GDM1 (cell line): ENCODE measurements around the gene CCM2.

Source experiments
- DNase-seq: peaks from one replicate; lab custom pipeline; 2025; lab: John Stamatoyannopoulos, UW

Gene CCM2

DNA sequence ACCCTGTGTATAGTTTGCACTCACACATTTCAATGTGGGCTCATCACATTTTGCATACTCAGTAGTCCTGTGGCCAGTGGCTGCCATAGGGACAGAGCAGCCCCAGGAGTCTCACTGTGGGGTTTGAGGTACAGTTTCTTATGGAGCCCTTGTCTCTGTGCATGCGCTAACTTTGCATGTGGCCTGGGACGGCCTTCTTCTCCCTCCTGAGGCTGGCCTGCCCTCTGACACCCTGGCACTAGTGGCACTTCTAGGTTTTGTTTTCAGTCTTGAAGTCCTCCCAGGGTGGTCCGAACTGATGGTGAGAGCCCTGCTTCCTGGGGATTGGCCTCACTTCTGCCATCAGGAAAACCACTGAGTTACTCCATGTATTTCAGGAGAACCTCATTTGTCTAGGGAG, 67.6 kb downstream of the CCM2 start:
- DNase-seq, result no peak

DNA sequence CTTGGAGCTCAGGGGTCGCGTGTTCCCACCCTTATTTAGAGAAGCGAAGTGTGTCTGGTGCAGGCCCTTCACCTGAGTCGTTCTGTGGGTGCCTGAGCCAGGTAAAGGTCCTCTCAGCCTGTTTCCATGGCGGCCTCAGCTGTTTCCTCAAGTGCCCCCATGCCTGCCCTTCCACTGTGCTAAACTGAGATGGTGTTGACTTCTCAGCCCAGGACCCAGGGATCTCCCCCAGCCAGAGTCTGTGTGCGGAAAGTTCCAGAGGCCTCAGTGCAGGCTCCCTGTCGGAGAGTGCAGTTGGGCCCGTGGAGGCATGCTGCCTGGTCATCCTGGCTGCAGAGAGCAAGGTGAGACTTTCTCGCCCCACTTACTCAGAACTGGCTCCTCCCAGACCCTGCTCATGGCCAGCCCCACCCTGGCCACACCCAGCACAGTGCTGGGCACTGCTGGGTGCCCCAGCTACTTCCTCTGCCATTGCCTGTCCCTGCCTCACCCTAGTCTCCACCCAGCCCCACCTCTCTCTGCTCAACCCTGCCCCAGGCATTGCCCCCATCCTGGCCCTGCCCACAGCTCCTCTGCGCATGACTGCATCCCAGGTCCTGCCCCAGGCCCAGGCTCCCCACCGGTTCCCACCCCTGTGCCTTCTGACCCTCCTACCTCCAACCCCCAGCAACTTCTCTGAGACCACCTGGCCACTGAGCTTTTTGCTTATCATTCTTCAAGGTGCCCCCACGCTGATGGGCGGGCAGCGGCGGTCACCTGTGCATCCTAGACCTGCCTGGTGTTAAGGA, 68.4 kb downstream of the CCM2 start:
- DNase-seq, result no peak

DNA sequence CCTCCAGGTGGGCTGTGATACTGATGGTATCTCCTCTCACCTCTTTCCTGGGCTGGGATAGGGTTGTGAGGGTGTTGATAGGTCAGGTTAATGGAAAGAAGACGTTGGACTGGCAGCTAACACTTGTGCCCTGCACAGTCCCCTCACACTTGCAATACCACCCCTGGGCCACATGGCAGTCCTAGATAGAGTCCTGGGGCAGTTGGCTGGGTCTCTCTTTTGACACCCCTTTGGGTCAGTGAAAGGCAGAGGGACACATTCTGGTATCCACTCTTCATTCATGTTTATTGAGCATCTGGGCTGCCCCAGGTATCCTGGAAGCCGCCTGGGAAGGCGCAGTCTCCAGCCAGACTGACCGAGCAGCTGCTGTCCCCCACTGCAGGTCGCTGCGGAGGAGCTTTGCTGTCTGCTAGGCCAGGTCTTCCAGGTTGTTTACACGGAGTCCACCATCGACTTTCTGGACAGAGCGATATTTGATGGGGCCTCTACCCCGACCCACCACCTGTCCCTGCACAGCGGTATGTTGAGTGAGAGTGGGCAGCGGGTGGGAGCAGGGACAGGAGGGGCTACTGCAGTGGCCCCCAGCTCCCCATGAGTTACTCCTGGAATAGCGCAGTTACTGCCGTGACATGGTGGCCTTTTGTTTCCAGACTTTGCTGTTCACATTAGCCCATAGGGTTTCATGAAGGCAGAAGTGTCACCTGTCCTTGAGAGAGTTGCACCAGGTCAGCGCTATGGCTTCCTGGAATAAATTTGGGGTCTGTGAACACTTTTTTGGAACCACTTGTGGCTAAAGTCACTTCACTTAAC, 69.6 kb downstream of the CCM2 start:
- DNase-seq, result no peak

DNA sequence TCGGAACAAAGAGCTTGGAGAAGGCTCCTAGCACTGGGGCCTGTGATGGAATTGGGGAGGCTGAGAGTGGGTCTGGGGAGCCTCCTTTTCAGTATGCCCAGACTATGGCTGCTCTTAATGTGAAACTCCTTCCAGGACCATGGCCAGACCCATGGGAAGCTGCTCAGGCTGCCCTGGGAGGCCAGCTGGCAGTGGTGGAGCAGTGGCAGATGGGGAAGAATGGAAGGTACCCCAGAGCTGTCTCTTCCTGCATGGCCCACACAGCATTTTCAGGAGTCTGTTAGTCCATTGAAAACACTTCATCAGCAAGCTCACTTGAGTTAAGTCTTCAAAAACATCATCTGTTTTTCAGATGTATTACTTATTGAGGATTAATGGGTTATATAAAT, 70.2 kb downstream of the CCM2 start:
- no peak for DNase-seq

DNA sequence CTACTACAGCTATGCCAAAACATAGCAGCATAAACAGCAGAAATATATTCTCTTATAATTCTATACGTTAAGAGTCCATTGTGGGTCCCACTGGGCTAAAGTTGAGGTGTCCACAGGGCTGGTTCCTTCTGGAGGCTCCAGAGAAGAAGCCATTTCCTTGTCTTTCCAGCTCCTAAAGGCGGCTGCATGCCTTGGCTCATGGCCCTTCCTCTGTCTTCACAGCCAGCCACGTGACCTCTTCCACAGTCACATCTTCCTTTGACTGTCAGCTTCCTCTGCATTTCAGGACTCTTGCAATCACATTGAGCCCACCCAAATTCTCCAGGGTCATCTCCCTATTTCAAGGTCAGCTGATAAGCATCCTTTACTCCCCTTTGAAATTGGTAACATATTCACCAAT, 71.5 kb downstream of the CCM2 start:
- DNase-seq, result no peak

DNA sequence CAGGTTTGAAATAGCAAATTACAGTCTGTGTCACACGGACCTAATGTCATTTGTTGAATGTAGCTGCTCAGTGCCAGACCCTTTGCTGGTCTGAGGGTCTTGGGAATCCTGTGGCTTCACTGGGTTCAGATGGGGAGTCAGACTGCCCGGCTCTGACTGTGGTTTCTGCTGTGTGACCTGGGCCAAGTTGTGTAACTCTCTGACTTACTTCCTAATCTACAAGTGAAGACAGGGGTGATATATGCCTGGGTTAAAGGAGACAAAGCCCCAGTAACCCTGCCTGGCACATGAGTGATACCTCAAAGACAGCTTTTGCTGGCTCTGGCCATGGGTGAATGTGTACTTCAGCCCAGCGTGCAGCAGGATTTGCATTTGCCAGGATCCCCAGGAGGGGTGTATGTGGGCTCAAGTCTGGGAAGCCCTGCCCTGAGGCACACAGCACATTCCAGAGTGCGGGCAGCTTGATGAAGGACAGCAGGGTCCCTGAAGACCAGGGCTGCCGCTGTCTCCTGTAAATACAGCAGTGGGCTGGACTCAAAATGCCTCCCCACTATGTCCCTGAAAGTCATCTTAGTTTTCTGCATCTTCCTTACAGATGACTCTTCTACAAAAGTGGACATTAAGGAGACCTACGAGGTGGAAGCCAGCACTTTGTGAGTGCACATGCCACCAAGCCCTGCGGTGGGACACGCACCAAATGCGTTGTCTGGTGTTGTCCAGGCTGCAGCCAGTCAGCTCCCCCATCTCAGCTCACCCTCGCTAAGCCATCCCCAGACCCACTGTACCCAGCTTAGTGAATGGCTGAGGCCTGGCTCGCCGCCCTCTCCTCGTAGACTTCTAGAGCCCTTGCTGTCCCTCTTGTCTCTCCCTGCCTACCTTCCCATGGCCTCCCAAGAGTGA, 72.4 kb downstream of the CCM2 start:
- DNase-seq, result no peak

DNA sequence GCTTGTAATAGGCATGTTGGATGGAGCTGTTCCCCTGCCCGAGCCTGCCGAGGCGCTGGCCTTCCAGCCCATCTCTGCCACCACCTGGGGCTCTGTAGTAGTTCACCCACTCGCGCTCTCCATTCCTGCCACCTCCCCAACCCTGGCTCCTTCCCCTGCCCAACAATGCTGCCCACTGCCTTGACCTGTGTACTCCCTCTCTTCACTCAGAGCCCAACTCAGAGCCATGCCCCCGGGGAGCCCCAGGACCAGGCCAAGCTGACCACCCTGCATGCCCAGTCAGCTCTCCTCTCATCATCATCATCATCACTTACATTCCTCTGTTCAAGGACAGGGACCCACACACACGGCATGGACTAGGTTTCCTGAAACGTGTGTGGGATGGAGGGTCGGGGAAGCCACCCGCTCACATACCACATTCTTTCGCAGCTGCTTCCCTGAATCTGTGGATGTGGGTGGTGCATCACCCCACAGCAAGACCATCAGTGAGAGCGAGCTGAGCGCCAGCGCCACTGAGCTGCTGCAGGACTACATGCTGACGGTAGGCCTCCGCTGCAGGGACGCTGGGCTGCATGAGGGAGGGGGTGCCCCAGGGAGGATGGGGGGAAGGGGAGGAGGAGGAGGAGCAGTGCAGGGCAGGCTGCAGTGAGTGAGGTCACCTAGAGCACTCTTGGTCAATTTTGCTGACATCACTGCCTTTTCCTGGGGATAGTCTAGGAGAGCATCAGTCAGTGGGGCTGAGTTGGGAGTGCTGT, 73.2 kb downstream of the CCM2 start:
- DNase-seq, result no peak

DNA sequence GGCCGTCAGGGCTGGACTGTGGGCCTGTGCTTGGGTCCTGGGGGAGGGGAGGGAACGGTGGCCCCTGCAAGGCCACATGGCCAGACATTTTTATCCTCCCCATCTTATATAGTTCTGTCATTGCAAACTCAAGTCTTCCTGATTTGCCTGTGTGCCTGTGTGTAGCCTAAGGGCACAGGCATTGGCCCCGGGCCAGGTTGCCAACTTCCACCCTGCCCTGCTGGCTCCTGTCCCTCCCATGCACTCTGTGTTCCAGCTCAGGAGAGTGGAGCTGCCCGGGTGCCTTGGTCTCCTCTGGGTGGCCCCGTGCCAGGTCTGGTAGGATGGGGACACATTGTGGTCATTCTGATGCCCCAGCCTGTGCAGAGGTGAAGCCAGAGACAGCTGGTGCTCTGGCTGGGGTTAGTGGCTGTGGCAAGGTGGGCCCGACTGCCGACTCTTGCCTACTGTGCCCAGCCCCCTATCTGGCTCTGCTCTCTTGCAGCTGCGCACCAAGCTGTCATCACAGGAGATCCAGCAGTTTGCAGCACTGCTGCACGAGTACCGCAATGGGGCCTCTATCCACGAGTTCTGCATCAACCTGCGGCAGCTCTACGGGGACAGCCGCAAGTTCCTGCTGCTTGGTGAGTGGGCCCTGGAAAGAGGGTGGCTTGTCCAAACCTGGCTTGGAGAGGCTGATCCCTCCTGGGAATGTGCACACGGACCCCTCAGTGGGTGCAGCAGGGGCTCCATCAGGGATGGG, 74.0 kb downstream of the CCM2 start:
- DNase-seq, result no peak

DNA sequence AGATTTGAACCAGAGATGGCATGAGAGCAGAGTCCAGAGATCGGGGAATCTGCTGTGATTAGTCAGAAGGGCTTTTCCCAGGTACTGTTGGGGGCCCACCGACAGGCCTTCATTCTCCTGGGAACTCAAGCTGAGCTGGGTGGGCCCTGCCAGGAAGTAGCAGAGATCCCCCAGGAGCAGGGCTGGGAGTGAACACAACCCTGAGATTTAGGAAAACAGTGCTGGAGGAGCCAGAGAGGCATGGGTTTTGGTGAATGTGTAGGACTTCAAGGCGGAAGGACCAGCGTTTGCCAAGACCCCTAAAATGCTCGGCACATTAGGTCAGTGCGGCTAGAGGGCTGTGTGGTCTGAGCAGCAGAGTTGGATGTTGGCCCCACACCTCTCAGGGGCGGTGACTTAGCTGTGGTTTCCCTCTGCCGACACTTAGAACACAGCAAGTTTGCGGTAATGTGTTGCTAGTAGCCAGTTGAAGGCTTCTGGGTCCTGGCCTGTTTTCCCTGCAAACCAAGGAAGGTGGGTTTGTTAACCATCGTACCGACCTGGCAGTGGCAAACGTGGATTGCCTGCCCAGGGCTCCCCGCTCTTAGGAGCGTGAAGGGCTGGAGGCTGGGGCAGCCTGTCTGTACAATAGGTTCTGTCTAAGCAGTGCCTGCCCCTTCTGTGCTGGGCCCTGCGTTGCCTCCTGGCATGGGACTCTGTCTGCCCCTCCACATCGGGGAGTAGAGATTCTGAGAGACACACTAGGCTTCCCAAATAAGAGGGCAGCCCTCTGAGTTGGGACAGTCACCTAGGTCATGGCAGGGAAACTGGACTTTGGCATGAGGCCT, 74.7 kb downstream of the CCM2 start:
- no peak for DNase-seq

DNA sequence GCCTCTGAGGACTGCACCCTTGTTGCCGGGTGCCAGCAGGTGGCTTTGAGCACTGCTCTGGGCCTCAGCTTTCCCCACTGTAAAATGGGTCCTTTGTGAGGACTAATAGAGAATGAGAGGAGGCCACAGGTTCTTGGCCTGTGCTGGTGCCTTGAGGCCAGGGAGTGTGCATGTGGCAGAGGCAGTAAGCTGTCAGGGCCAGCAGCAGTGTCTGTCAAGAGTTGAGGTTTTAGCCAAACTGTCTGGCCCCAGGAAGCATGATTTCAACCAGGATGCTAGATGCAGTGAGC, 75.3 kb downstream of the CCM2 start:
- DNase-seq, result no peak

DNA sequence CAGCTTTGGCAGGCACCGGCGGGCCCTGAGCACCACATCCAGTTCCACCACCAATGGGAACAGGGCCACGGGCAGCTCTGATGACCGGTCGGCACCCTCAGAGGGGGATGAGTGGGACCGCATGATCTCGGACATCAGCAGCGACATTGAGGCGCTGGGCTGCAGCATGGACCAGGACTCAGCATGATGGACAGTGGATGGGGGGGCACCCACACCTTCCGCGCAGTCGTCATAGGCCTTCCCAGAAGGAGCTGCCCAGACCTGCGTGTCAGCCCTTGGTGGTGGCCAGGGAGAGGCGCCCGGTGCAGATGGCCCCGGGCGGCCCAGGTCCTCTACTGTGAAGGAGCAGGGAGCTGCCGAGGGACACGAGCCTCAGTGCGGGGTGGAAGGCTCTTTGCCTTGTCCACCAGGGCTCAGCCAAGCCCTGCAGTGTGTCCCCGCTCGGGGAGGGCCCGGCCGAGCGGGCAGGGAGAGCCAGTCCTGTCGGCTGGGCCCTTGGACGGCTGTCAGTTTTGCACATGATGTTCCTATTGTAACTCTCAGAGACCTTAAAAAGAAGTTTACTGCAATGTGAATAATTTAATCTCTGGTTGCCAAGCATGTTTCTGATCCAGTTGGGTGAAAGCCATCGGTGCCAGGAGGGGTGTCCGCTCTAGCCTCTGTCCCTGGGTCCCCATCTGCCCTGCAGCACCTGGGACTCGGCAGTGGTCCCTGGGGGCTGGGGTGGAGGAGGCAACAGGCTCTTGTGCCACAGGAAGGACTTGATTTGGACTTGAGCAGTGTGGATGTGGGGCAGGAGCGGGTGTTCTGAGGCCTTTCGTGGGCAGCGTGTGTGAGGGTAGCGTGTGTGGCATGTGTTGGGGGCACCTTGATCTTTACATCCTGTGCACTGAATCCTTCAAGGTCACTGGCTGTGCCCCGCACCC, 76.1 kb downstream of the CCM2 start:
- DNase-seq, result no peak

DNA sequence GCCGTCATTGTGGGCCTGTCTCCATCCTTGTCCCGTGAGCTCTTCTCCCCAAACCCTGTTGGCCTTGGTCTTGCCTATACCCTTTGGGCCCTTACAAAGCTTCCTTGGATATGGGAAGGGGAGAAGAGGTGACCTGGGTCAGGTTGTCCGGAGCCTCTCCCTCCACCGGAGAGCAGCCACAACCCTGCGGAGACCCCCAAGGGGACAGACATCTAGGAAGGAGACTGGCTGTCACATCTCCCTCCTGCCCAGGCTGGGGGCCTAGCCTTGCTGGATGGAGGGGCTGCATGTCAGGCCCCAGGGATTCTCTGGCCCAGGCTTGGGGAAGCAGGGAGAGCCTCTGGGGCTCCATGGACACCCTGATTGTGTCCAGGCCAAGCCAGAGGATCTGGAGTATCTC, 76.9 kb downstream of the CCM2 start:
- no peak for DNase-seq

DNA sequence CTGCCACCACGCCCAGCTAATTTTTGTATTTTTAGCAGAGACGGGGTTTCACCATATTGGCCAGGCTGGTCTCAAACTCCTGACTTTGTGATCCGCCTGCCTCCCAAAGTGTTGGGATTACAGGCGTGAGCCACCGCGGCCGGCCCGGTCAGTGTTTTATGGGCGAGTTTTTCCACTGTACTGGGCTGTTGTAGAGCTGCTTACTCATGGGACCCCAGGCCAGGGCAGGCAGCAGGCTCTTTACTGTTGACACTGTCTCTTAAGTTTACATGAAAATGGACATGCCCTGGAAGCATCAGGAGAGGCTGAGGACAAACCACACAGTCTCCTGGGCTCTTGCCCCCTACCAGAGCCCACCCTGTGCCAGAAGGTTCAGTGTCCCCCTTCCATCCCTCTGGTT, 77.6 kb downstream of the CCM2 start:
- no peak for DNase-seq

DNA sequence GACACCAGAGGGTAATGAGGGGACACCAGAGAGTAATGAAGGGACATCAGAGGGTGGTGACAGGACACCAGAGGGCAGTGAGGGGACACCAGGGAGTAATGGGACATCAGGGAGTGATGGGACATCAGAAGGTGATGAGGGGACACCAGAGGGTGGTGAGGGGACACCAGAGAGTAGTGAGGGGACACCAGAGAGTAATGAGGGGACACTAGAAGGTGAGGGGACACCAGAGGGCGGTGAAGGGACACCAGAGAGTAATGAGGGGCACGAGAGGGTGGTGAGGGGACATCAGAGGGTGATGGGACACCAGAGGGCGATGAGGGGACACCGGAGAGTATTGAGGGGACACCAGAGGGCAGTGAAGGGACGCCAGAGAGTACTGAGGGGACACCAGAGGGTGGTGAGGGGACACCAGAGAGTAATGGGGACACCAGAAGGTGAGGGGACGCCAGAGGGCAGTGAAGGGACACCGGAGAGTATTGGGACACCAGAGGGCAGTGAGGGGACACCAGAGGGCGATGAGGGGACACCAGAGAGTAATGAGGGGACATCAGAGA, 78.2 kb downstream of the CCM2 start:
- DNase-seq, result no peak

DNA sequence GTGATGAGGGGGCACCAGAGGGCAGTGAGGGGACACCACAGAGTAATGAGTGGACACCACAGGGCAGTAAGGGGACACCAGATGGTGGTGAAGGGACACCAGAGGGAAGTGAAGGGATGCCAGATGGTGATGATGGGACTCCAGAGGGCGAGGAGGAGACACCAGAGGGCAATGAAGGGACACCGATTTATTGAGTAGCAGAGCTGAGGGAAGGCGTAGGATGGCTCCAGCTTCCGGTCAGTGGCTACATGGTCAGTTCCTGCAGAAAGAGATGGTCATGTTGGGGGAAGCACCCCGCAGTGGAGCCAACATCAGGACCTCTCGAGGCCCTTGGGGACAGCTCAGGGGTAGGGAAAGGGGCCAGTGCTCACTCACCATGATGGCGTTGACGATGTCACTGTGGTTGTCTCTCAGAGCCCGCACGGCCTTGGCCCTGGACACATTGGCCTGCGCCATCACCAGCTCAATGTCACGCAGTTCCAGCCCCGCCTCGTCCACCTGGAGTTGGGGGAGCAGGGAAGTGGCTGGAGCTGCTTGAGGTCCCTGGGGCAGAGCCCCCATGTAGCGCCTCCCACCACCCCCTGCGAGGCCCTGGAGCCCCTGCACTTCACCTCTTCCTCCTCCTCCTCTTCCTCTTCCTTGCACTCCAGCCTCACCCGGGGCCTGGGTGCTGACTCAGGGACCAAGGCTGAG, 80.4 kb downstream of the CCM2 start:
- no peak for DNase-seq

DNA sequence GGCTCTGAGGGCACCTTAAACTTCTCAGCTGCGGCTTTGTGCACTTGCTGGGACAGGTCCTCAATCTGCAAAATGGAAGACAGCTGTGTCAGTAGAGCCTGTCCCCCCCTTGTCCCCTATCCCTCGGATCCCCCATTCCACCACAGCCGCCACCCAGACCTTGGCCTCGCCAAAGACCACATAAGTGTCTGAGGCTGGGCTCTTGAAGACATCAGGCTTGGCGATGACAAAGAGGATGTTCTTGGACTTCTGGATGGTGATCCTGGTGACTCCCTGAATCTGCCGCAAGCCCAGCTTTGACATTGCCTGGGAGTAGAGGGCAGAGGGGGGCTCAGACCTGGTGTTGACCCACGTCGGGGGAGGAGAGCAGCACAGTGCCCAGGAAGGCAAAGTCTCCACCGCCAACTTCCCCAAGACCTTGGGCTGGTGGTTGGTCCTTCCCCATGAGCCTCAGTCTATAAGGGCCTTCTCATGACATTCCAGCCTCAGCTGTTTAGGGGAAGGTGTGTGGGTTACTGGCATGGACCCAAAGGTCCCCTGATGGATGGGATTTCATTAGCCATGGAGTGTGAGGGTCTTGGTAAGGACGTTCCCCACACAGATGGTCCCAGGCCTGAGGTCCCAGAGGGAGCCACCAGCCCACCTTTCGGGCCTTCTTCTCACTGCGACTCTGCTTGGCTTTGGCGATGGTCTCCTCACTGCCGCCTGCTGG, 81.1 kb downstream of the CCM2 start:
- no peak for DNase-seq

DNA sequence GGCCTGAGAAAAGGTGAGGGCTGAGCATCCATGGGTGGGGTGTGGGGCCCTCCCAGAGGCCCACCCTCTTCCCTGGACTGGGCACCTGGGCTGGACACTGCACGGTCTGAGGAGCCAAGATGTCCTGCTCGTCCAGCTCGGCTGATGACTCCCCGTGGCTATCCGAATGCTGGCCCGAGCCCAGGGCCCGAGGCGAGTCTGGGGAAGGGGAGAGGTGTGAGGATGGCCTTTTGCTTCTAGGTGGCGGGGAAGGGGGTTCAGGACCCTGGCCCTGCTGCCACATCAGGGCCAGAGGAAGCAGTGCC, 81.6 kb downstream of the CCM2 start:
- no peak for DNase-seq
